Fibroblast of pulmonary artery (primary cell): ENCODE data around the gene SIAE.

Experiments used
- DNase-seq: peaks from one replicate; pipeline ENCODE4 v3.0.0-alpha.2; 2010; ENCODE audit warnings: low read depth
- H3K4me3 ChIP-seq: replicated peaks from 2 replicates; pipeline ENCODE4 v1.5.1; 2011; ENCODE audit warnings: low read depth, mild to moderate bottlenecking, control low read depth, low read length, moderate library complexity
- TF ChIP-seq, protein P1 (sequence below): IDR thresholded peaks from 2 replicates; pipeline ENCODE4 v1.5.1; 2011; ENCODE audit warnings: mild to moderate bottlenecking, control low read depth, low read length, inconsistent platforms; ENCODE audit errors: missing control alignments

SIAE gene, protein sequence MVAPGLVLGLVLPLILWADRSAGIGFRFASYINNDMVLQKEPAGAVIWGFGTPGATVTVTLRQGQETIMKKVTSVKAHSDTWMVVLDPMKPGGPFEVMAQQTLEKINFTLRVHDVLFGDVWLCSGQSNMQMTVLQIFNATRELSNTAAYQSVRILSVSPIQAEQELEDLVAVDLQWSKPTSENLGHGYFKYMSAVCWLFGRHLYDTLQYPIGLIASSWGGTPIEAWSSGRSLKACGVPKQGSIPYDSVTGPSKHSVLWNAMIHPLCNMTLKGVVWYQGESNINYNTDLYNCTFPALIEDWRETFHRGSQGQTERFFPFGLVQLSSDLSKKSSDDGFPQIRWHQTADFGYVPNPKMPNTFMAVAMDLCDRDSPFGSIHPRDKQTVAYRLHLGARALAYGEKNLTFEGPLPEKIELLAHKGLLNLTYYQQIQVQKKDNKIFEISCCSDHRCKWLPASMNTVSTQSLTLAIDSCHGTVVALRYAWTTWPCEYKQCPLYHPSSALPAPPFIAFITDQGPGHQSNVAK

DNA sequence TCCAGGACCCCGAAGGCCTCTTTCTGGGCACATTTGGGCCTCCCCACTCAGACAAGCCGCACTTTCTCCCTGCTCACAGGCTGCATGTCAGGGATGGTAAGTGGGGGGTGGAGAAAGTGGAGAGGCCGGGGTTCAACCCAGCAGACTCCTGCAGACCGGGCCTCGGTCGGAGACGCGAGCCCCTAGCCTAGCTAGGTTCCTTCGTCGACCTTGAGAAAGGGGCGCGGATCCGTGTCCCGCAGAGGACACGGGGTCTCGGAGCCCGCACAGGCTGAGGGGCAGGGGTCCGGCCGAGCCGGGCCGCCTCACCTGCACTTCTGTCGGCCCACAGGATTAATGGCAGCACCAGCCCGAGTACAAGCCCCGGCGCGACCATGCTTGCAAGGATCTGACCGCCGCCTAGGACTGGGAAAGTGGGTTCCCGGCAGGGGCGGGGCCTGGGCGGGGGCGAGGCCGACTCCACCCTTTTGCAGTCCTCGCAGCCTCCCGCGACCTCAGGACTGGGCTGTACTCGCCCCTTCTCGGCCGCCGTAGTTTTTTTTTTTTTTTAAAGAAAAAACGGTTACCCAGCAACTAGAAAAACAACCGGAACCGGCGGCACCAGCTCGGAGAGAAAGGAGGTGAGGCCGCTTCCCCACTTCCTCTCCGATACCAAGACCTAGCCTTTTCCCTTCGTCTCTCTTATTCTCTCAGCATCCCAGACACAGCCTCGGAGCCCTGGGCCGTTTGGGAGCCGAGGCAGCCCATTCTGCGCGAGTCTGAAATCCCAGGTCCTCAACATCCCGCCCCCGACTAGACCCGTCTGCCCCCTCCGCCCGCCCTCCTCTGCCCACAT lies at the start of gene SIAE, which contains the start of gene SPA17:
Gene SIAE (minus strand): TSS at position 407 of the 835 bp plus-strand sequence. CDS start 31 bp downstream, at position 376.
Gene SPA17 (plus strand): TSS at position 572 of the 835 bp plus-strand sequence. CDS start 1,361 bp downstream, outside the sequence.
- TF ChIP-seq, protein P1, sequence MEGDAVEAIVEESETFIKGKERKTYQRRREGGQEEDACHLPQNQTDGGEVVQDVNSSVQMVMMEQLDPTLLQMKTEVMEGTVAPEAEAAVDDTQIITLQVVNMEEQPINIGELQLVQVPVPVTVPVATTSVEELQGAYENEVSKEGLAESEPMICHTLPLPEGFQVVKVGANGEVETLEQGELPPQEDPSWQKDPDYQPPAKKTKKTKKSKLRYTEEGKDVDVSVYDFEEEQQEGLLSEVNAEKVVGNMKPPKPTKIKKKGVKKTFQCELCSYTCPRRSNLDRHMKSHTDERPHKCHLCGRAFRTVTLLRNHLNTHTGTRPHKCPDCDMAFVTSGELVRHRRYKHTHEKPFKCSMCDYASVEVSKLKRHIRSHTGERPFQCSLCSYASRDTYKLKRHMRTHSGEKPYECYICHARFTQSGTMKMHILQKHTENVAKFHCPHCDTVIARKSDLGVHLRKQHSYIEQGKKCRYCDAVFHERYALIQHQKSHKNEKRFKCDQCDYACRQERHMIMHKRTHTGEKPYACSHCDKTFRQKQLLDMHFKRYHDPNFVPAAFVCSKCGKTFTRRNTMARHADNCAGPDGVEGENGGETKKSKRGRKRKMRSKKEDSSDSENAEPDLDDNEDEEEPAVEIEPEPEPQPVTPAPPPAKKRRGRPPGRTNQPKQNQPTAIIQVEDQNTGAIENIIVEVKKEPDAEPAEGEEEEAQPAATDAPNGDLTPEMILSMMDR, result no peak
- DNase-seq, result peak; percentile 98
- H3K4me3 ChIP-seq, result peak within 1 kb of the TSS; percentile 76

DNA sequence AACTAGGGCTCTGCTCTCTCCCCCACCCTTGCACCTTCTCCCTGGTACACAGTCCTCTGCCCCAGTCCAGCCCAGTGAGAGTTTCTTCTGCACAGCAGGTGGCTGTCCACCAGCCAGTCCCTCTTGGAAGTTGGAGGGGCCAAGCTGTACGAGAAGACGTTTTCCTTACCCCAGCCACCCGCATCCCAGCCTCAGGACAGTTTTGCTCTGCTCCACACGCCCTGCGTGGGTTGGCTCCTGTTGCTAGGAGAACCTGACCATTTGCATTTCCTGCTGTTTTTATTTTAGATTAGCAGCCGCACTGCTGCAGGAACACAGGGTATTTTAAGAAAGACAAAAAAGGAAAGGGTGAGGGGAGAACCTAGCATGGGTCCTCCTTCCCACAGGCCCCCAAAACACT lies 48.6 kb upstream of the SIAE start:
- TF ChIP-seq, protein P1, result no peak
- H3K4me3 ChIP-seq, result no peak overlapping the region
- no peak for DNase-seq

DNA sequence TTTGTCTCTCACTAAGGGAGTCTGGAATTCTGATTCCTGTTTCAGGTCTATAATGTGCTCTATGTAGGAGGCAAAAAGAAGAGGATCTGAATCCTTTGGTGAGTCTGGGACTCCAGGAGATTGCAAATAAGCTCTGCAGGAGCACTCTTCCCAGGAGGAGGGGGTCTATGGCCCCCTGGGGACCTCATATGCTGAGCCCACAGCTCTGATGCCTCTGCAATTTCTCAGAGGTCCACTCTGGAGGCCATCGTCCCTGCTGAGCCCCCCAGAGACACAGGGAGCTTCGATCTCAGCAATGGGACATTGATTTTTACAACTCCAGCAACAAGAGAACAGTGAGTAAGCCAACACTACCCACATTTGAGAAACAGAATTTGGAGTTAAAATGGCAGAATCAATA lies 46.0 kb upstream of the SIAE start:
- no peak for DNase-seq
- TF ChIP-seq, protein P1, result no peak
- no peak overlapping the region for H3K4me3 ChIP-seq

DNA sequence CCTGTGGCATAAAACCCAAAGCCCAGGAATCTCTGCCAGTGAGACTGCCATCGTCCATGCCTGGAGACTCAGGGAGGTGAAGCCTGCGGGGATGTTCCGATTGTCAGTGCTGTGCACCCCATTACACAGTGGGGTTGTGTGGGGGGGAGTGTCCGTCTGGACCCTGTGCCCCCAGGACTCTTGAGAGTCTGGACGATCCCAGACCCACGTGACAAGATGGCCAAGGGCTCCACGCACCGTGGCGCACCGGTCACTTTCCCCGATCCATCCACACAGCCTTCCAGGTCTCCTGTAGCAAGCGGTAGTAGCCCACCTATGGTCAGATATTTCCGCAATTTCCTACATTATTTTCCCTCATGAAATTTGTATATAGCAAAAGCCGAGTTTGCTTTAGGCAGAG lies 45.3 kb upstream of the SIAE start:
- TF ChIP-seq, protein P1, result no peak
- no peak for DNase-seq
- no peak overlapping the region for H3K4me3 ChIP-seq

DNA sequence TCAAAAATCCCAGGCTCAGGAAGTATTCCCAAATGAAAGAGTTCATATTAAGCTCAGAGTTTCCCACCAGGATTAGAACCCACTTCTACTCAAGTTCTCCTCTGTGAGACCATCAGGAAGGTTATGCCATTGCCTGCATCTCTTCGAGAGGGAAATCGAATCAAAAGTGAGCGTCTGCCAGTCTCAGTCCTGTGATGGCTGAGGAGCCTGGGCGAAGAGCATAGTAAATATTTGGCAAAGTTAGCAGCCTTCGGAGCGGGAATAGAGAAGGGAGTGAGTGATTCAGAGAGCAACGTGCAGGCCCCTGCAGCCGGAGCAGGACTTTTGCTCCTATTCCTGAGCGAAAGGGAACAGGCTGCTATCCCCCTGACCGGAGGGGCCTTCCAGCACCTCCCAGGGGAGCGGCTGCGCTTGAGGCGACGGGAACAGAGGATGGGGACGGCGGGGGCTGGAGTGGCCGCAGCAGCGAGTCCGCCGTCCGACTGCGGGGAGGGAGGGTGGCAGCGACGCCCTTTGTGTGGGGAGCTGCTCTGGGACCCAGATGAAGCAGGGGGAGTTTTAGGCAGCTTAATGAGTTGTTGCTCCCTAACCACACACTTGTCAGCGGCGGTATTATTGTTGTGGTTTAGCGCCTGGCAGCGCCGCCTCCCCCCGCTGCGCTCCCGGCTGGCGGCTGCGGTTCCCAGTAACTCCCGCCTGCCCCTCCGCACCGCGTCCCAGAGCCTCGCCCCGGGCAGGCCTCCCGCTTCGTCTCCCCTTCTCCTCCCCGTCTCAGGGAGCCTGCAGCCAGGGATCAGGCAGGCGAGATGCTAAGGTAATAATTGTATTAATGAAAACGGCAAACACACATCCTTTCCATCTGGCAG lies 44.5 kb upstream of the SIAE start:
- H3K4me3 ChIP-seq, result peak overlapping the region; percentile 41
- TF ChIP-seq, protein P1, result no peak
- peak; percentile 44 for DNase-seq

DNA sequence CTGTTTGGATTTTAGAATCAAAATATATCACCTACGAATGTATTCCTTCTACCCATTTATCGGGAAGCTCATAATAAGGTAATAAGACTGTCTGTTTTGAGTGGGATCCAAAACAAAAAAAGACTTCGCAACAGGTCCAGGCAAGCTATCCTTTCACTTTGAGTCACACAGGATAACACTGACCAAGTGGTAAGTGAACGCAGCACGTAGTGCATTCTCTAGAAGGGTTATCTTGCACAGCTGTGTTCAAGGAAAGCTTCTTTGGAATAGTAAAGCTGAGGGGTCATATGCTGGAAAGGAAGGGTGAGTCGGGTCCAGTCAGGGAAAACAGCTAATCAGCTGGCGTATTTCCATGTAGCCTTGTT lies 43.9 kb upstream of the SIAE start:
- peak overlapping the region; percentile 41 for H3K4me3 ChIP-seq
- peak; percentile 61 for DNase-seq
- TF ChIP-seq, protein P1, result no peak
